Immature natural killer cell (primary cell): ENCODE results near the gene SP140. TPM values are rescaled to one million over a fixed set of nuclear protein-coding genes. Genes with fewer than 3 reads are reported as not detected.
"Not testable (repeated sequence)": the region's sequence is repeated elsewhere in the genome, so short reads cannot be mapped to it uniquely, and the experiment has no call there.

Source experiments
- DNase-seq, 3 donors: peaks; one replicate each; pipeline ENCODE4 v3.0.0; 2022; ENCODE audit warnings: mixed read lengths in 1 of 3
- H3K27ac Mint-ChIP-seq, 6 donors: one replicate each; pipeline ENCODE4 v1.8.0; 2020; ENCODE audit warnings: mixed read lengths in 6 of 6, mild to moderate bottlenecking in 5 of 6, inconsistent platforms in 4 of 6, moderate library complexity in 3 of 6
- H3K27me3 Mint-ChIP-seq, 3 donors: one replicate each; pipeline ENCODE4 v1.8.0; 2020 to 2021; ENCODE audit warnings: low read depth in 3 of 3, mild to moderate bottlenecking in 3 of 3, mixed read lengths in 3 of 3, moderate library complexity in 3 of 3, inconsistent platforms in 1 of 3
- H3K36me3 Mint-ChIP-seq, 3 donors: one replicate each; pipeline ENCODE4 v1.8.0; 2020; ENCODE audit warnings: mixed read lengths in 3 of 3, inconsistent platforms in 2 of 3, mild to moderate bottlenecking in 2 of 3
- H3K4me1 Mint-ChIP-seq, 2 donors: one replicate each; pipeline ENCODE4 v1.8.0; 2020; ENCODE audit warnings: inconsistent platforms in 2 of 2, mild to moderate bottlenecking in 2 of 2, mixed read lengths in 2 of 2, moderate library complexity in 1 of 2
- H3K4me3 Mint-ChIP-seq, 5 donors: one replicate each; pipeline ENCODE4 v1.8.0; 2020; ENCODE audit warnings: mild to moderate bottlenecking in 5 of 5, mixed read lengths in 5 of 5, inconsistent platforms in 3 of 5, moderate library complexity in 3 of 5
- H3K9me3 Mint-ChIP-seq, 6 donors: one replicate each; pipeline ENCODE4 v1.8.0; 2020; ENCODE audit warnings: mild to moderate bottlenecking in 6 of 6, mixed read lengths in 6 of 6, inconsistent platforms in 4 of 6, moderate library complexity in 3 of 6
- polyA plus RNA-seq, 3 donors: library from polyadenylated mRNA; unstranded; fragments of 300-500 nt; fragmentation: Illumina TruSeq; gene quantifications; one replicate each; pipeline ENCODE4 v1.2.3, GENCODE V29; 2021

SP140 gene
- polyA plus RNA-seq, 3 donors from 2014 or later = 17.2 to 34.6 (median 19.3) TPM

GRCh38 chr2:230326453-230327417, 101.2 kb downstream of the SP140 start, which contains the start of gene SP140L:
Gene SP140L, plus strand, starts transcription at chr2:230327193. Its CDS starts 77 bp downstream, at chr2:230327270.
- Mint-ChIP-seq H3K4me3 (peak within 1 kb of the TSS; percentile 91 to 99 (median 96)), H3K27ac (peak within 1 kb of the TSS; percentile 93 to 100 (median 98)), H3K4me1 (peaks cover 77 to 86% of the 10 kb centered on the region in 2 donors), H3K27me3 (peaks cover 2 to 7% (median 3%) of the 10 kb centered on the region in 3 donors), H3K9me3 (no peaks in the 10 kb centered on the region), H3K36me3 (peaks cover 18 to 26% (median 19%) of the 10 kb centered on the region in 3 donors)
- peak; percentile 79 to 80 (median 80) for DNase-seq

- DNase-seq = no peak
- peak overlapping the region; percentile 93 to 100 (median 98) for H3K27ac Mint-ChIP-seq
- peaks cover 72 to 88% of the 10 kb centered on the region in 2 donors for H3K4me1 Mint-ChIP-seq
- no peaks in the 10 kb centered on the region for H3K9me3 Mint-ChIP-seq
- peaks cover 24 to 31% (median 26%) of the 10 kb centered on the region in 3 donors for H3K36me3 Mint-ChIP-seq
- peaks cover 2 to 7% (median 3%) of the 10 kb centered on the region in 3 donors for H3K27me3 Mint-ChIP-seq
- peak overlapping the region; percentile 91 to 99 (median 96) for H3K4me3 Mint-ChIP-seq
Measured at GRCh38 chr2:230327418-230328154, 102.0 kb downstream of the SP140 start.

GRCh38 chr2:230328155-230328458, 102.6 kb downstream of the SP140 start:
- peak overlapping the region; percentile 91 to 99 (median 96) for H3K4me3 Mint-ChIP-seq
- H3K27me3 Mint-ChIP-seq = peaks cover 2 to 9% (median 3%) of the 10 kb centered on the region in 3 donors
- no peak for DNase-seq
- H3K9me3 Mint-ChIP-seq = no peaks in the 10 kb centered on the region
- peaks cover 72 to 88% of the 10 kb centered on the region in 2 donors for H3K4me1 Mint-ChIP-seq
- peaks cover 28 to 34% (median 29%) of the 10 kb centered on the region in 3 donors for H3K36me3 Mint-ChIP-seq
- H3K27ac Mint-ChIP-seq = peak overlapping the region; percentile 83 to 100 (median 96)

GRCh38 chr2:230329946-230330605, 104.5 kb downstream of the SP140 start:
- no peak for DNase-seq
- H3K27me3 Mint-ChIP-seq = peaks cover 0 to 9% (median 2%) of the 10 kb centered on the region in 3 donors
- H3K27ac Mint-ChIP-seq = peak overlapping the region in 3 of 6 donors; percentile 14 to 56 (median 55)
- peak overlapping the region; percentile 22 to 99 (median 57) for H3K4me3 Mint-ChIP-seq
- H3K9me3 Mint-ChIP-seq = no peaks in the 10 kb centered on the region
- H3K4me1 Mint-ChIP-seq = peaks cover 77 to 97% of the 10 kb centered on the region in 2 donors
- H3K36me3 Mint-ChIP-seq = peaks cover 36 to 47% (median 43%) of the 10 kb centered on the region in 3 donors

GRCh38 chr2:230330725-230331124, 105.2 kb downstream of the SP140 start:
- Mint-ChIP-seq H3K27ac (peak overlapping the region in 2 of 6 donors; percentile 56 to 66), H3K9me3 (no peaks in the 10 kb centered on the region), H3K4me1 (peaks cover 78 to 97% of the 10 kb centered on the region in 2 donors), H3K27me3 (peaks cover 0 to 9% (median 2%) of the 10 kb centered on the region in 3 donors), H3K36me3 (peaks cover 37 to 54% (median 49%) of the 10 kb centered on the region in 3 donors), H3K4me3 (peak overlapping the region in 1 of 5 donors; percentile 57)
- DNase-seq = no peak

GRCh38 chr2:230335461-230335863, 109.9 kb downstream of the SP140 start:
- H3K36me3 Mint-ChIP-seq = peaks cover 36 to 48% (median 41%) of the 10 kb centered on the region in 3 donors
- H3K27ac Mint-ChIP-seq = peak overlapping the region; percentile 19 to 85 (median 62)
- no peak for DNase-seq
- peaks cover 54 to 66% of the 10 kb centered on the region in 2 donors for H3K4me1 Mint-ChIP-seq
- peak overlapping the region; percentile 3 to 40 (median 31) for H3K4me3 Mint-ChIP-seq
- peaks cover 0 to 1% (median 0%) of the 10 kb centered on the region in 3 donors for H3K27me3 Mint-ChIP-seq
- H3K9me3 Mint-ChIP-seq = no peaks in the 10 kb centered on the region

GRCh38 chr2:230335864-230336506, 110.4 kb downstream of the SP140 start:
- peaks cover 32 to 44% (median 36%) of the 10 kb centered on the region in 3 donors for H3K36me3 Mint-ChIP-seq
- H3K27me3 Mint-ChIP-seq = peaks cover 0 to 1% (median 0%) of the 10 kb centered on the region in 3 donors
- no peaks in the 10 kb centered on the region for H3K9me3 Mint-ChIP-seq
- peak overlapping the region; percentile 53 to 85 (median 71) for H3K27ac Mint-ChIP-seq
- H3K4me3 Mint-ChIP-seq = peak overlapping the region; percentile 3 to 40 (median 31)
- H3K4me1 Mint-ChIP-seq = peaks cover 49 to 61% of the 10 kb centered on the region in 2 donors
- DNase-seq = no peak

GRCh38 chr2:230341936-230342528, 116.5 kb downstream of the SP140 start:
- H3K36me3 Mint-ChIP-seq = peaks cover 35 to 45% (median 44%) of the 10 kb centered on the region in 3 donors
- H3K4me1 Mint-ChIP-seq = peaks cover 50 to 51% of the 10 kb centered on the region in 2 donors
- H3K27ac Mint-ChIP-seq = peak overlapping the region in 1 of 6 donors; percentile 43
- not testable (repeated sequence) for DNase-seq, H3K4me3 Mint-ChIP-seq, H3K27me3 Mint-ChIP-seq
- H3K9me3 Mint-ChIP-seq = peaks cover 6 to 37% (median 27%) of the 10 kb centered on the region in 6 donors

- Mint-ChIP-seq H3K4me3 (peak overlapping the region in 3 of 5 donors; percentile 5 to 77 (median 60)), H3K9me3 (peaks cover 6 to 37% (median 27%) of the 10 kb centered on the region in 6 donors), H3K36me3 (peaks cover 35 to 52% (median 49%) of the 10 kb centered on the region in 3 donors), H3K4me1 (peaks cover 56 to 58% of the 10 kb centered on the region in 2 donors), H3K27ac (peak overlapping the region in 2 of 6 donors; percentile 57 to 64)
- not testable (repeated sequence) for DNase-seq, H3K27me3 Mint-ChIP-seq
Measured at GRCh38 chr2:230343041-230343624, 117.6 kb downstream of the SP140 start.

- Mint-ChIP-seq H3K9me3 (peaks cover 6 to 37% (median 27%) of the 10 kb centered on the region in 6 donors), H3K36me3 (peaks cover 35 to 52% (median 52%) of the 10 kb centered on the region in 3 donors)
Measured at GRCh38 chr2:230343747-230344146, 118.2 kb downstream of the SP140 start.

GRCh38 chr2:230346465-230346864, 120.9 kb downstream of the SP140 start:
- H3K4me3 Mint-ChIP-seq = peak overlapping the region in 4 of 5 donors; percentile 24 to 55 (median 42)
- DNase-seq = no peak
- peaks cover 40 to 52% (median 52%) of the 10 kb centered on the region in 3 donors for H3K36me3 Mint-ChIP-seq
- peaks cover 0 to 5% (median 1%) of the 10 kb centered on the region in 3 donors for H3K27me3 Mint-ChIP-seq
- H3K4me1 Mint-ChIP-seq = peaks cover 77 to 87% of the 10 kb centered on the region in 2 donors
- peak overlapping the region; percentile 45 to 83 (median 70) for H3K27ac Mint-ChIP-seq
- H3K9me3 Mint-ChIP-seq = peaks cover 6 to 37% (median 27%) of the 10 kb centered on the region in 6 donors

More at GRCh38 chr2:230343747-230344146, 118.2 kb downstream of the SP140 start:
- DNase-seq = no peak
- peaks cover 0 to 5% (median 1%) of the 10 kb centered on the region in 3 donors for H3K27me3 Mint-ChIP-seq
- peaks cover 62 to 64% of the 10 kb centered on the region in 2 donors for H3K4me1 Mint-ChIP-seq
- H3K4me3 Mint-ChIP-seq = peak overlapping the region; percentile 50 to 77 (median 59)
- H3K27ac Mint-ChIP-seq = peak overlapping the region; percentile 64 to 88 (median 81)
